Neural crest cell (in vitro differentiated cells): ENCODE measurements around the gene MIEN1. TPM values are rescaled to one million over a fixed set of nuclear protein-coding genes. Genes with fewer than 3 reads are reported as not detected.

Experiments used
- DNase-seq: peaks from one replicate; pipeline ENCODE4 v3.0.0; 2021; ENCODE audit warnings: low read depth, mixed read lengths, low spot score
- H3K27ac Mint-ChIP-seq: one replicate; pipeline ENCODE4 v1.8.0; 2021; ENCODE audit warnings: mild to moderate bottlenecking, mixed read lengths; ENCODE audit not compliant: unreplicated experiment
- H3K27me3 Mint-ChIP-seq: 2 replicates; pipeline ENCODE4 v1.8.0; 2021; ENCODE audit warnings: low read depth, mild to moderate bottlenecking, mixed read lengths
- H3K36me3 Mint-ChIP-seq: 2 replicates; pipeline ENCODE4 v1.8.0; 2021; ENCODE audit warnings: low read depth, mild to moderate bottlenecking, mixed read lengths
- H3K4me1 Mint-ChIP-seq: 2 replicates; pipeline ENCODE4 v1.8.0; 2021; ENCODE audit warnings: mixed read lengths
- H3K4me3 Mint-ChIP-seq: one replicate; pipeline ENCODE4 v1.8.0; 2021; ENCODE audit warnings: mild to moderate bottlenecking, mixed read lengths
- H3K9me3 Mint-ChIP-seq: 2 replicates; pipeline ENCODE4 v1.8.0; 2021; ENCODE audit warnings: mixed read lengths
- total RNA-seq: library from RNA; stranded (reverse); gene quantifications from 2 replicates; pipeline ENCODE4 v1.2.1, GENCODE V29; 2021
- TF ChIP-seq, protein P1 (sequence below): fragments of 200-600 bp; sonication (generic); conservative IDR thresholded peaks from 2 replicates; pipeline ENCODE4 v1.5.0; 2021; ENCODE audit warnings: antibody characterized with exemption, mild to moderate bottlenecking

The MIEN1 gene
- total RNA-seq, 1 donor from 2014 or later: 35.6 TPM

- Mint-ChIP-seq H3K27ac (no peak overlapping the region), H3K4me3 (peak overlapping the region; percentile 84), H3K36me3 (no peaks in the 10 kb centered on the region)
Observed at GRCh38 chr17:39697961-39698360, 32.4 kb downstream of the MIEN1 start.

GRCh38 chr17:39696731-39697130 is 33.6 kb downstream of the MIEN1 start:
- H3K36me3 Mint-ChIP-seq: no peaks in the 10 kb centered on the region
- H3K4me3 Mint-ChIP-seq: peak overlapping the region; percentile 88
- TF ChIP-seq, protein P1, sequence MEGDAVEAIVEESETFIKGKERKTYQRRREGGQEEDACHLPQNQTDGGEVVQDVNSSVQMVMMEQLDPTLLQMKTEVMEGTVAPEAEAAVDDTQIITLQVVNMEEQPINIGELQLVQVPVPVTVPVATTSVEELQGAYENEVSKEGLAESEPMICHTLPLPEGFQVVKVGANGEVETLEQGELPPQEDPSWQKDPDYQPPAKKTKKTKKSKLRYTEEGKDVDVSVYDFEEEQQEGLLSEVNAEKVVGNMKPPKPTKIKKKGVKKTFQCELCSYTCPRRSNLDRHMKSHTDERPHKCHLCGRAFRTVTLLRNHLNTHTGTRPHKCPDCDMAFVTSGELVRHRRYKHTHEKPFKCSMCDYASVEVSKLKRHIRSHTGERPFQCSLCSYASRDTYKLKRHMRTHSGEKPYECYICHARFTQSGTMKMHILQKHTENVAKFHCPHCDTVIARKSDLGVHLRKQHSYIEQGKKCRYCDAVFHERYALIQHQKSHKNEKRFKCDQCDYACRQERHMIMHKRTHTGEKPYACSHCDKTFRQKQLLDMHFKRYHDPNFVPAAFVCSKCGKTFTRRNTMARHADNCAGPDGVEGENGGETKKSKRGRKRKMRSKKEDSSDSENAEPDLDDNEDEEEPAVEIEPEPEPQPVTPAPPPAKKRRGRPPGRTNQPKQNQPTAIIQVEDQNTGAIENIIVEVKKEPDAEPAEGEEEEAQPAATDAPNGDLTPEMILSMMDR: no peak
- H3K27me3 Mint-ChIP-seq: peaks cover 3% of the 10 kb centered on the region
- peaks cover 61% of the 10 kb centered on the region for H3K4me1 Mint-ChIP-seq
- no peaks in the 10 kb centered on the region for H3K9me3 Mint-ChIP-seq
- H3K27ac Mint-ChIP-seq: no peak overlapping the region
- no peak for DNase-seq

More at GRCh38 chr17:39697961-39698360, 32.4 kb downstream of the MIEN1 start:
- no peak for DNase-seq
- Mint-ChIP-seq H3K27me3 (peaks cover 3% of the 10 kb centered on the region), H3K9me3 (no peaks in the 10 kb centered on the region), H3K4me1 (peaks cover 73% of the 10 kb centered on the region)
- TF ChIP-seq, protein P1: no peak

- Mint-ChIP-seq H3K9me3 (no peaks in the 10 kb centered on the region), H3K36me3 (no peaks in the 10 kb centered on the region), H3K27ac (peak overlapping the region; percentile 98), H3K4me1 (peaks cover 49% of the 10 kb centered on the region), H3K27me3 (peaks cover 3% of the 10 kb centered on the region), H3K4me3 (peak overlapping the region; percentile 88)
- no peak for DNase-seq
- TF ChIP-seq, protein P1: no peak
Observed at GRCh38 chr17:39695089-39695474, 35.2 kb downstream of the MIEN1 start.

DNA sequence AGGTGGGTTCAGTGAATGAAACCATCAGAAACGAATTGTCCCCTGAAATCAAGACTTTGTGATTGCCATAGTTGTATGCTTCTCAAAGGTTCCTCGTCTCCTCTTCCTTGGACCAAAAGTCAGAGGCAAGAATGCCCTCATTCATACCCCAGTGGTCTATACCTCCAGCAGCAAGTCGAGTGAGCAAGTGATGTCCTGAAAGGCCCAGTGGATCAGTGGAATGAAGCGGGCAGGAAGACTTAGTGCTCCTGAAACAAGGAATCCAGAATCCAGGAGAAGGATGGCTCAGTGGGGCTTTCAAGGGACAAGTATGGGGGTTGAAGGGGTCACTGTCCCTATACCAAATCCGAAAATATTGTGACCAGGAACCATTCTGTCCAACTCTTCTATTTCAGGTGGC is 35.7 kb downstream of the MIEN1 start:
- Mint-ChIP-seq H3K4me1 (peaks cover 46% of the 10 kb centered on the region), H3K36me3 (no peaks in the 10 kb centered on the region), H3K4me3 (peak overlapping the region; percentile 24), H3K27me3 (peaks cover 3% of the 10 kb centered on the region), H3K9me3 (no peaks in the 10 kb centered on the region), H3K27ac (peak overlapping the region; percentile 78)
- TF ChIP-seq, protein P1: no peak
- DNase-seq: no peak

DNA sequence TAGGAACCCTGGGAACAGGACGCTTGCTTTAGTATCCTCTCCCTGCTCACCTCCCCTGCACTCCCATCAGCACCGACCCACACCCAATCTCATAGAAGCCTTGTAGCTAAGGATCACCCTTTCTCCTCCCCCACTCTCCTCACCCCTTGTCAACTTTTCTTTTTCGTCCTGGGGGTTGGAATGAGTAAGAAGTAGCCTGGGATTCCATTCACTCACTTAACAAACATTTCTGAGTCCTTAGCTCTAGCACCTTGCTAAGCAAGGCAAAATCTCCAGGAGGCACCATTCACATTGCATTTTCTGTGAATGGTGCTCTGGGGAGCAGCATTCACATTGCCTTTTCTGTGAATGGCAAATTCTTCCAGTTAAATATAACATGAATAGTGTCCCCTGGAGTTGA is 41.4 kb downstream of the MIEN1 start:
- Mint-ChIP-seq H3K4me3 (peak overlapping the region; percentile 99), H3K4me1 (peaks cover 21% of the 10 kb centered on the region), H3K27ac (peak overlapping the region; percentile 22), H3K27me3 (no peaks in the 10 kb centered on the region), H3K36me3 (peaks cover 2% of the 10 kb centered on the region), H3K9me3 (peaks cover 3% of the 10 kb centered on the region)
- no peak for DNase-seq
- TF ChIP-seq, protein P1: no peak

GRCh38 chr17:39688475-39688835 is 41.9 kb downstream of the MIEN1 start:
- no peak for DNase-seq
- Mint-ChIP-seq H3K36me3 (peaks cover 3% of the 10 kb centered on the region), H3K27me3 (no peaks in the 10 kb centered on the region), H3K27ac (peak overlapping the region; percentile 99), H3K4me1 (peaks cover 21% of the 10 kb centered on the region), H3K9me3 (peaks cover 3% of the 10 kb centered on the region), H3K4me3 (peak overlapping the region; percentile 99)
- TF ChIP-seq, protein P1: no peak
